SK-N-SH (cell line): ENCODE results near the gene CNTN2. TPM values are rescaled to one million over a fixed set of nuclear protein-coding genes. Genes with fewer than 3 reads are reported as not detected.

Source experiments
- CTCF ChIA-PET: fragments of 300-600, 350-600 bp; formaldehyde crosslinking; extraction: SDS; loops from one replicate; lab custom pipeline; 2021; lab: Yijun Ruan, JAX
- POLR2A ChIA-PET: fragments of 350-600 bp; sonication (Branson Sonifier 250); formaldehyde crosslinking; extraction: SDS; loops from one replicate; lab custom pipeline; 2020; ENCODE audit warnings: antibody characterized with exemption, inconsistent platforms; lab: Yijun Ruan, JAX
- DNase-seq: peaks from one replicate; pipeline ENCODE4 v3.0.0; 2012
- H2AFZ ChIP-seq: fragments of 200-600 bp; sonication (generic); 2 replicates; pipeline ENCODE4 v1.8.1; 2016; ENCODE audit warnings: antibody characterized with exemption, mild to moderate bottlenecking, low read depth
- H3F3A ChIP-seq: fragments of 200-600 bp; sonication (generic); replicated peaks from 2 replicates; pipeline ENCODE3; 2016; ENCODE audit warnings: antibody characterized with exemption, mild to moderate bottlenecking; ENCODE audit not compliant: insufficient read depth
- H3K27ac ChIP-seq, 2 experiments: fragments of 200-500 bp in 1 of 2; fragments of 200-600 bp in 1 of 2; sonication (Bioruptor generic) in 1 of 2; sonication (generic), shearing (Covaris generic) in 1 of 2; 2 replicates each; pipeline versions ENCODE4 v1.5.1 to v1.6.1; 2014 to 2016; ENCODE audit warnings: low read depth in 2 of 2, inconsistent platforms in 1 of 2, low read length in 1 of 2, mild to moderate bottlenecking in 1 of 2, mixed read lengths in 1 of 2
- H3K27me3 ChIP-seq: fragments of 200-600 bp; sonication (generic), shearing (Covaris generic); 2 replicates; pipeline ENCODE4 v1.6.1; 2016; ENCODE audit warnings: mixed run types; ENCODE audit not compliant: insufficient read depth
- H3K36me3 ChIP-seq, 2 experiments: fragments of 200-500 bp in 1 of 2; fragments of 200-600 bp in 1 of 2; sonication (Bioruptor generic) in 1 of 2; sonication (generic) in 1 of 2; replicated peaks in 1 of 2; 2 replicates each; pipeline versions ENCODE3 to v1.5.1; 2014 to 2016; ENCODE audit warnings: low read length in 1 of 2, mild to moderate bottlenecking in 1 of 2; ENCODE audit not compliant: insufficient read depth in 2 of 2, control insufficient read depth in 1 of 2
- H3K4me1 ChIP-seq, 2 experiments: fragments of 200-500 bp in 1 of 2; fragments of 200-600 bp in 1 of 2; sonication (Bioruptor generic) in 1 of 2; sonication (generic), shearing (Covaris generic) in 1 of 2; 2 replicates each; pipeline versions ENCODE4 v1.5.1 to v1.6.1; 2014 to 2016; ENCODE audit warnings: low read depth in 1 of 2, low read length in 1 of 2, mixed run types in 1 of 2; ENCODE audit not compliant: insufficient read depth in 2 of 2, control insufficient read depth in 1 of 2
- H3K4me2 ChIP-seq: fragments of 200-600 bp; sonication (generic), shearing (Covaris generic); 2 replicates; pipeline ENCODE4 v1.6.1; 2017; ENCODE audit warnings: mixed run types
- H3K4me3 ChIP-seq, 2 experiments: fragments of 200-500 bp in 1 of 2; fragments of 200-600 bp in 1 of 2; sonication (Bioruptor generic) in 1 of 2; sonication (generic), shearing (Covaris generic) in 1 of 2; 2 replicates each; pipeline versions ENCODE4 v1.5.1 to v1.8.1; 2014 to 2016; ENCODE audit warnings: low read depth in 2 of 2, inconsistent platforms in 1 of 2, low read length in 1 of 2, mild to moderate bottlenecking in 1 of 2, mixed read lengths in 1 of 2, moderate library complexity in 1 of 2
- H3K79me2 ChIP-seq: fragments of 200-600 bp; sonication (generic); 2 replicates; pipeline ENCODE4 v1.8.1; 2017; ENCODE audit warnings: mild to moderate bottlenecking; ENCODE audit not compliant: insufficient read depth
- H3K9ac ChIP-seq: fragments of 200-600 bp; sonication (generic); 2 replicates; pipeline ENCODE4 v1.6.1; 2017; ENCODE audit warnings: mixed run types
- H3K9me2 ChIP-seq: fragments of 200-600 bp; sonication (generic); 2 replicates; pipeline ENCODE4 v1.6.1; 2017; ENCODE audit warnings: mixed run types
- H3K9me3 ChIP-seq: fragments of 200-600 bp; sonication (generic); 2 replicates; pipeline ENCODE4 v1.6.1; 2017; ENCODE audit warnings: mixed run types, mild to moderate bottlenecking, moderate library complexity
- H4K20me1 ChIP-seq: fragments of 200-600 bp; sonication (generic); 2 replicates; pipeline ENCODE4 v1.6.1; 2017; ENCODE audit warnings: mild to moderate bottlenecking, mixed run types; ENCODE audit not compliant: insufficient read depth
- CHD2 ChIP-seq: fragments of 150-350 bp; IDR thresholded peaks from 2 replicates; pipeline ENCODE4 v1.6.1; 2018; ENCODE audit warnings: low read length; ENCODE audit not compliant: partially characterized antibody
- CTCF ChIP-seq: fragments of 200-600 bp; sonication (generic); IDR thresholded peaks from 2 replicates; pipeline ENCODE4 v1.6.1; 2017; ENCODE audit warnings: antibody characterized with exemption, mild to moderate bottlenecking, moderate library complexity
- EZH2phosphoT487 ChIP-seq: fragments of 200-600 bp; sonication (generic); IDR thresholded peaks from 2 replicates; pipeline ENCODE4 v1.6.1; 2017; ENCODE audit warnings: low read depth, mixed run types, mild to moderate bottlenecking, antibody characterized with exemption, moderate library complexity, borderline replicate concordance
- FOSL2 ChIP-seq: IDR thresholded peaks from 2 replicates; pipeline ENCODE4 v1.4.0; 2012; ENCODE audit warnings: low read depth, mild to moderate bottlenecking, moderate library complexity, borderline replicate concordance
- FOXM1 ChIP-seq: IDR thresholded peaks from 2 replicates; pipeline ENCODE4 v1.4.0; 2012; ENCODE audit warnings: low read depth, mild to moderate bottlenecking
- GABPA ChIP-seq: IDR thresholded peaks from 2 replicates; pipeline ENCODE4 v1.4.0; 2012; ENCODE audit warnings: low read depth, mild to moderate bottlenecking
- GATA2 ChIP-seq: sonication (generic); formaldehyde crosslinking; IDR thresholded peaks from 2 replicates; pipeline ENCODE4 v1.5.0; 2020; ENCODE audit warnings: mild to moderate bottlenecking, missing genetic modification reagents
- IRF3 ChIP-seq: fragments of 150-350 bp; IDR thresholded peaks from 2 replicates; pipeline ENCODE4 v1.6.1; 2016; ENCODE audit warnings: mild to moderate bottlenecking, low read depth, low read length
- JUND ChIP-seq: IDR thresholded peaks from 2 replicates; pipeline ENCODE4 v1.4.0; 2012
- MAX ChIP-seq: IDR thresholded peaks from 2 replicates; pipeline ENCODE4 v1.4.0; 2012; ENCODE audit warnings: low read depth
- MEF2A ChIP-seq: IDR thresholded peaks from 2 replicates; pipeline ENCODE4 v1.4.0; 2012; ENCODE audit warnings: low read depth, borderline replicate concordance
- MXI1 ChIP-seq: IDR thresholded peaks from 2 replicates; pipeline ENCODE4 v1.6.1; 2012; ENCODE audit warnings: mild to moderate bottlenecking, low read depth, low read length, improper control_type of control experiment
- PBX3 ChIP-seq: IDR thresholded peaks from 2 replicates; pipeline ENCODE4; 2012
- RAD21 ChIP-seq: IDR thresholded peaks from 2 replicates; pipeline ENCODE4 v1.6.1; 2012; ENCODE audit warnings: mild to moderate bottlenecking, low read length
- SIN3A ChIP-seq: IDR thresholded peaks from 2 replicates; pipeline ENCODE4 v1.6.1; 2012; ENCODE audit warnings: low read depth, mild to moderate bottlenecking, low read length, moderate library complexity, borderline replicate concordance
- TEAD4 ChIP-seq: IDR thresholded peaks from 2 replicates; pipeline ENCODE4 v1.4.0; 2012; ENCODE audit warnings: mild to moderate bottlenecking, borderline replicate concordance; ENCODE audit not compliant: insufficient read depth
- USF2 ChIP-seq: fragments of 150-350 bp; IDR thresholded peaks from 2 replicates; pipeline ENCODE4 v1.6.1; 2017; ENCODE audit warnings: antibody characterized with exemption, low read length, low read depth, borderline replicate concordance
- ZBTB33 ChIP-seq: IDR thresholded peaks from 2 replicates; pipeline ENCODE4 v1.4.0; 2012; ENCODE audit warnings: low read depth, borderline replicate concordance
- WGBS: methylation state at CpG from one replicate; pipeline ENCODE4 v1.1.6; 2017; ENCODE audit warnings: low lambda C conversion rate; 5-methylcytosine and 5-hydroxymethylcytosine counted together
- polyA plus RNA-seq, 3 experiments: library from polyadenylated mRNA; depleted of rRNA; stranded (reverse); fragments of >200 nt; gene quantifications; 2 replicates each; pipeline ENCODE4 v1.2.3, GENCODE V29; 2012

CNTN2 gene
- polyA plus RNA-seq, 1 of the 3 experiments (the other 2 are of a cell fraction), result 0.02 TPM

- Histone ChIP-seq H3K36me3 (peaks cover 42 to 46% of the 10 kb centered on the region in 2 experiments), H3K9ac (no peak overlapping the region), H3F3A (no peaks in the 10 kb centered on the region), H3K4me2 (no peak overlapping the region), H2AFZ (no peak overlapping the region), H3K4me1 (no peaks in the 10 kb centered on the region), H4K20me1 (no peaks in the 10 kb centered on the region), H3K9me3 (no peaks in the 10 kb centered on the region), H3K4me3 (no peak overlapping the region), H3K9me2 (no peaks in the 10 kb centered on the region), H3K27me3 (no peaks in the 10 kb centered on the region), H3K27ac (no peak overlapping the region), H3K79me2 (peaks cover 15% of the 10 kb centered on the region)
- 96% methylated on average over 1 of the region's 1 CpG for WGBS
- DNase-seq, result no peak
- ChIA-PET CTCF (interaction anchor here (0.8 to 2.3 kb wide), 6 partner anchors 9 to 226 kb away, joined by 3 to 11 read pairs (median 6); no protein-coding TSS in a partner anchor), POLR2A (no interaction called here)
- TF ChIP-seq TEAD4 (no peak), PBX3 (no peak), CHD2 (no peak), CTCF (no peak), GABPA (no peak), FOSL2 (no peak), FOXM1 (no peak), ZBTB33 (no peak), EZH2phosphoT487 (no peak), USF2 (no peak), MAX (no peak), GATA2 (no peak), IRF3 (no peak), SIN3A (no peak), MXI1 (no peak), RAD21 (no peak), MEF2A (no peak), JUND (no peak)
Observed at GRCh38 chr1:205109269-205109668, 66.3 kb downstream of the CNTN2 start.
